GM18517 (cell line): ENCODE data around the gene LARGE1.

Experiments
- ATAC-seq: cut with Tn5 transposase; IDR thresholded peaks from one replicate; pipeline ENCODE4 v1.9.1; 2021; ENCODE audit warnings: mild to moderate bottlenecking, moderate library complexity; ENCODE audit not compliant: unreplicated experiment

Gene LARGE1

GRCh38 chr22:33335611-33336279 lies 584.5 kb downstream of the LARGE1 start:
- ATAC-seq, result no peak

GRCh38 chr22:33332538-33332937 lies 587.7 kb downstream of the LARGE1 start:
- ATAC-seq, result no peak

- no peak for ATAC-seq
Observed at GRCh38 chr22:33331017-33331416, 589.3 kb downstream of the LARGE1 start.

GRCh38 chr22:33330534-33330933 lies 589.7 kb downstream of the LARGE1 start:
- no peak for ATAC-seq

GRCh38 chr22:33329398-33329797 lies 590.9 kb downstream of the LARGE1 start:
- ATAC-seq, result no peak

GRCh38 chr22:33328789-33329296 lies 591.4 kb downstream of the LARGE1 start:
- ATAC-seq, result no peak

- ATAC-seq, result no peak
Observed at GRCh38 chr22:33327348-33327860, 592.9 kb downstream of the LARGE1 start.

- no peak for ATAC-seq
Observed at GRCh38 chr22:33326540-33327295, 593.6 kb downstream of the LARGE1 start.

GRCh38 chr22:33325232-33326004 lies 594.9 kb downstream of the LARGE1 start:
- no peak for ATAC-seq

GRCh38 chr22:33324228-33324627 lies 596.0 kb downstream of the LARGE1 start:
- no peak for ATAC-seq

GRCh38 chr22:33321466-33321865 lies 598.8 kb downstream of the LARGE1 start:
- no peak for ATAC-seq

- no peak for ATAC-seq
Observed at GRCh38 chr22:33315954-33316353, 604.3 kb downstream of the LARGE1 start.

- ATAC-seq, result no peak
Observed at GRCh38 chr22:33315117-33315516, 605.2 kb downstream of the LARGE1 start.

- no peak for ATAC-seq
Observed at GRCh38 chr22:33314316-33314715, 606.0 kb downstream of the LARGE1 start.

- ATAC-seq, result no peak
Observed at GRCh38 chr22:33303099-33303498, 617.2 kb downstream of the LARGE1 start.

- ATAC-seq, result no peak
Observed at GRCh38 chr22:33302549-33302948, 617.7 kb downstream of the LARGE1 start.

- ATAC-seq, result no peak
Observed at GRCh38 chr22:33302049-33302545, 618.2 kb downstream of the LARGE1 start.

GRCh38 chr22:33300165-33300564 lies 620.1 kb downstream of the LARGE1 start:
- no peak for ATAC-seq

- peak; percentile 83 for ATAC-seq
Observed at GRCh38 chr22:33299245-33299956, 620.9 kb downstream of the LARGE1 start.

- no peak for ATAC-seq
Observed at GRCh38 chr22:33296941-33297340, 623.3 kb downstream of the LARGE1 start.
